GM12873 (cell line): Measurements from ENCODE around the gene PPP1R36.

Experiments
- TF ChIP-seq, protein P1 (sequence below): IDR thresholded peaks from 2 replicates; pipeline ENCODE4 v1.5.1; 2012; ENCODE audit warnings: low read depth, mild to moderate bottlenecking, moderate library complexity, low read length, control low read depth; ENCODE audit not compliant: insufficient read depth; ENCODE audit errors: missing control alignments

The PPP1R36 gene

DNA sequence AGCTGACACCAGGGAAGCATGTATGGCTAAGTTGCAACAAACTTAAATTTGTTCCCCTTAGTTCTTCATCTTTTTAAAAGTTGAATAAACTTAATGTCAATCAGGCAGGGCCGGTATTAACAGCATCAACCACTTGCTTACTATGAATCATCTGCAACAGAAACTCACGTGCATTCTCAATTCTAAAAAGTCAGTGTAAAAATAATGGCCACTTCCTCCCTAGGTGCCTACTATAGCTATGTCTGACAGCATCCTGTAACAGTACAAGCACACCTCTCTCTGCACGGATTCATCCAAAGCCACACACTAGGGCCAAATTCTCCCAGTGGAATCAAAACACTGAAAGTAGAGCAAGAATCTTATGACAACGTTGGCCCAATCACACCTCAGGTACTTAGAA, 48.6 kb downstream of the PPP1R36 start:
- TF ChIP-seq, protein P1, sequence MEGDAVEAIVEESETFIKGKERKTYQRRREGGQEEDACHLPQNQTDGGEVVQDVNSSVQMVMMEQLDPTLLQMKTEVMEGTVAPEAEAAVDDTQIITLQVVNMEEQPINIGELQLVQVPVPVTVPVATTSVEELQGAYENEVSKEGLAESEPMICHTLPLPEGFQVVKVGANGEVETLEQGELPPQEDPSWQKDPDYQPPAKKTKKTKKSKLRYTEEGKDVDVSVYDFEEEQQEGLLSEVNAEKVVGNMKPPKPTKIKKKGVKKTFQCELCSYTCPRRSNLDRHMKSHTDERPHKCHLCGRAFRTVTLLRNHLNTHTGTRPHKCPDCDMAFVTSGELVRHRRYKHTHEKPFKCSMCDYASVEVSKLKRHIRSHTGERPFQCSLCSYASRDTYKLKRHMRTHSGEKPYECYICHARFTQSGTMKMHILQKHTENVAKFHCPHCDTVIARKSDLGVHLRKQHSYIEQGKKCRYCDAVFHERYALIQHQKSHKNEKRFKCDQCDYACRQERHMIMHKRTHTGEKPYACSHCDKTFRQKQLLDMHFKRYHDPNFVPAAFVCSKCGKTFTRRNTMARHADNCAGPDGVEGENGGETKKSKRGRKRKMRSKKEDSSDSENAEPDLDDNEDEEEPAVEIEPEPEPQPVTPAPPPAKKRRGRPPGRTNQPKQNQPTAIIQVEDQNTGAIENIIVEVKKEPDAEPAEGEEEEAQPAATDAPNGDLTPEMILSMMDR: no peak

DNA sequence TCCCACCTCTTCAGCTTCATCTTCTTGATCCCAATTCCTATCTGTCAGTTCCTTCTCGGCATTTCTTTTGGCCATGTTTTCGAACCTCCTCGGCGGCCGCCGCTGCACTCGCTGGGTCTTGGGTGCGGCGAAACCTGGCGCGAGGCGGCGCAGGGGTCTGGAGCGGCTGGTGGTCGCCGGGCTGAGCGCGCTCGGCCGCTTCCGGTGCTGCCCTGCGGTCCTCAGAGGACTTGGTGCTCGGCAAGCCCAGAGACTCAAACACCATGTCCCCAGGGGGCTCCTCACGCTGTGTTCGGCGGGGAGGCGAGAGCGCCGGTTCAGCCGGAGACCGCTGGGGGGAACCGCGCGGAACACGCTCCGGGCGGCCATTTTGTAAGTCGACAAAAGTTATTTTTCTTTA, 51.8 kb downstream of the PPP1R36 start:
- TF ChIP-seq, protein P1: no peak

DNA sequence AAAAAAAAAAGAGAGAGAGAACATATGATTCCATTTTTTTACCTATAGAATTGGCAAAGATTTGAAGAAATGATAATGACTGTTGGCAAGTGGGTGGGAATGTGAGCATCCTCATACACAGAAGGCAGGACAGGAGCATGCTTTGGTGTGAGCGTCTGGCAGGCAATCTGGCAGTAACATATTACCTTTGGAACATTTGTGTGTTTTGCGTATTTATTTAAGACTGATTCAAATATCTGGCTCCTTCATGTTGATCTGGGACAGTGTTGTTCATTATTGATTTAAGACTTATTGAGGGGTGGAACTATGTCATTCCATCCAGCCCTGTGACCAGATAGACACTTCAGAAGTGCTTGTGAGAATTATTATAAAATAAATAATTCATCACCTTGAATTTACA, 53.1 kb downstream of the PPP1R36 start:
- TF ChIP-seq, protein P1: no peak

- TF ChIP-seq, protein P1: no peak
Observed at GRCh38 chr14:64604001-64604400, 54.2 kb downstream of the PPP1R36 start.

DNA sequence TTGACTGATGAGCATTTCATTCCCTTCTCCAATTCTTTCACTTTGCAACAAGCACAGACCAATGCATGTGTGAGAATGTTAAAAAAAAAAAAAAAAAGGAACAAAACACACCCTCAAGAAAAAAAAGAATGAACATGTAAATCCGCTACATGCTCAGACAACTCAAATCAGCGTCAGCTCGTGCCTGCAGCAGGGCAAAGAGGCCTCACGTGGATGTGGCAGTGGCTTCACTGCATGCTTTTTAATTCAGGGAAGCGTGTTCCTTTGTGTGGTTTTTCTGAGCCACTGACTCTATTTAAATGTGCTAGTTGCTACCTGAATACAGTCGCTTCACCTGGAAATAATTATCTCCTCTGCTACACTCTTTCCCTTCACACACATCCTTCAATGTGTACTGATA, 55.1 kb downstream of the PPP1R36 start:
- TF ChIP-seq, protein P1: no peak

- TF ChIP-seq, protein P1: no peak
Observed at GRCh38 chr14:64605926-64606685, 56.3 kb downstream of the PPP1R36 start.

DNA sequence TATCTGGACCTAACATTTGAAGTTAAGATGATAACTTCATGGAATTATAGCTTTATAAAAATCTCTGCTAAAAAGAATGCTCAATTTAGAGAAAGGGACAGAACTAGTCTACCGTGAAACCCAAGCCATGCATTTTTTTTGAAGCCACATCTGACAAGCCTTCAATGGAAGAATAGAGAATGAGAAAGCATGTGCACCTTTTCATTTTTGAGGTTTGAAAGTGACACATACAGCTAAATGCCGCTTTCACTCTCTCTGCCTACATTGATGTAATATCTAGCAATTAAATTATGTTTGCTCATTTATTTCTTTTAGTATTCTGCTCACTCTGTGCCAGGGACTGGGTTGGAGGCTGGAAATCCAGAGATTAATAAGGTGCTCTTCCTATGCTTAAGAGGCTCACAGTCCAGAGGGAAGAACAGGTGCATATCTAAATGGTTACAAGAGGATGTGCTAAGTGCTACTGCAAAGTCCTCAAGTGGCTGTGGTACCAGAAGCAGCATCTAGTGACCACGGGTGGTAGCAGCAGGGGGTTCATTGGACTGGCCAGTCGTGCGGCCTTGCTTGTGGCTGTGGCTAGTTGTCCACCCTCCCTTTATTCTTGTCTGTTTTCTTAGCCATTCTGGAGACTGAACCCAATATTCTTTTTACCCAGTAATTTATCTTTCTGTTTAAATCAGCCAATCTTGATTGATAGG, 60.4 kb downstream of the PPP1R36 start:
- TF ChIP-seq, protein P1: no peak
